Gastrocnemius medialis (tissue), 4 donors: Measurements from ENCODE around the gene KRTAP12-1.

Experiments
- POLR2A ChIP-seq, 2 donors: fragments of 450-650 bp; IDR thresholded peaks; one replicate each; pipeline ENCODE4 v1.6.1; 2017; ENCODE audit warnings: antibody characterized with exemption in 2 of 2, mild to moderate bottlenecking in 2 of 2, moderate library complexity in 2 of 2
- TF ChIP-seq, protein P1 (sequence below), 5 experiments: fragments of 450-650 bp in 3 of 5; fragments of 200-600 bp in 2 of 5; sonication (generic) in 2 of 5; IDR thresholded peaks in 4 of 5; conservative IDR thresholded peaks in 1 of 5; 1 replicate in 4 of 5; 2 replicates in 1 of 5; pipeline ENCODE4 v1.5.1; 2016 to 2019; ENCODE audit warnings: antibody characterized with exemption in 5 of 5, mild to moderate bottlenecking in 3 of 5, moderate library complexity in 3 of 5

DNA sequence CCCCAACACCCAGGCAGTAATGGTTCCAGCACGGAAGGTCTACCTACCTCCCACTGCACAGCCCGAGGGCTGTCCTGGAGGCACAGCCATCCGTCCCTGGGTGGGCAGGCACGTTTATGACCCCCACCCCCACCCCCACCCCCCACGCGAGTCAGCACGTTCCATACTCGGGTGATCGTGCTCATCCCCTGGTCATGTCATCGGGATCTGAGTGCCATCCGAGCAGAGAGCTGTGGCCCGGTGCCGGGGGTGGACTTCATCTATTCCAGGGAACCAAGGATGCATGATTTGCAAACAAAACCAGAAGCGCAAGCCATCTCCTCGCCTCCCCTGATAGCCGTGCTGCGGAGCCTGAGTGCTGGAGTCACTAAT lies 28.3 kb upstream of the KRTAP12-1 start:
- TF ChIP-seq, protein P1, sequence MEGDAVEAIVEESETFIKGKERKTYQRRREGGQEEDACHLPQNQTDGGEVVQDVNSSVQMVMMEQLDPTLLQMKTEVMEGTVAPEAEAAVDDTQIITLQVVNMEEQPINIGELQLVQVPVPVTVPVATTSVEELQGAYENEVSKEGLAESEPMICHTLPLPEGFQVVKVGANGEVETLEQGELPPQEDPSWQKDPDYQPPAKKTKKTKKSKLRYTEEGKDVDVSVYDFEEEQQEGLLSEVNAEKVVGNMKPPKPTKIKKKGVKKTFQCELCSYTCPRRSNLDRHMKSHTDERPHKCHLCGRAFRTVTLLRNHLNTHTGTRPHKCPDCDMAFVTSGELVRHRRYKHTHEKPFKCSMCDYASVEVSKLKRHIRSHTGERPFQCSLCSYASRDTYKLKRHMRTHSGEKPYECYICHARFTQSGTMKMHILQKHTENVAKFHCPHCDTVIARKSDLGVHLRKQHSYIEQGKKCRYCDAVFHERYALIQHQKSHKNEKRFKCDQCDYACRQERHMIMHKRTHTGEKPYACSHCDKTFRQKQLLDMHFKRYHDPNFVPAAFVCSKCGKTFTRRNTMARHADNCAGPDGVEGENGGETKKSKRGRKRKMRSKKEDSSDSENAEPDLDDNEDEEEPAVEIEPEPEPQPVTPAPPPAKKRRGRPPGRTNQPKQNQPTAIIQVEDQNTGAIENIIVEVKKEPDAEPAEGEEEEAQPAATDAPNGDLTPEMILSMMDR (IDR thresholded peaks at IDR 0.05 in 4 of 5, conservative IDR thresholded peaks at IDR 0.05 in 1 of 5): no peak
- no peak for TF ChIP-seq POLR2A (IDR thresholded peaks at IDR 0.05)
